Mammary epithelial cell (primary cell): ENCODE results near the gene SHH.

Experiments used
- EZH2 ChIP-seq: IDR thresholded peaks from 2 replicates; pipeline ENCODE4 v1.6.1; 2012; ENCODE audit warnings: low read length, inconsistent platforms, borderline replicate concordance
- TF ChIP-seq, protein P1 (sequence below), 2 donors: IDR thresholded peaks in 1 of 2; conservative IDR thresholded peaks in 1 of 2; 2 replicates each; pipeline ENCODE4 v1.5.1; 2011 to 2012; ENCODE audit warnings: inconsistent platforms in 2 of 2, low read length in 2 of 2, mild to moderate bottlenecking in 2 of 2, control low read depth in 1 of 2, low read depth in 1 of 2; ENCODE audit not compliant: insufficient read depth in 1 of 2; ENCODE audit errors: extremely low read depth in 1 of 2

DNA sequence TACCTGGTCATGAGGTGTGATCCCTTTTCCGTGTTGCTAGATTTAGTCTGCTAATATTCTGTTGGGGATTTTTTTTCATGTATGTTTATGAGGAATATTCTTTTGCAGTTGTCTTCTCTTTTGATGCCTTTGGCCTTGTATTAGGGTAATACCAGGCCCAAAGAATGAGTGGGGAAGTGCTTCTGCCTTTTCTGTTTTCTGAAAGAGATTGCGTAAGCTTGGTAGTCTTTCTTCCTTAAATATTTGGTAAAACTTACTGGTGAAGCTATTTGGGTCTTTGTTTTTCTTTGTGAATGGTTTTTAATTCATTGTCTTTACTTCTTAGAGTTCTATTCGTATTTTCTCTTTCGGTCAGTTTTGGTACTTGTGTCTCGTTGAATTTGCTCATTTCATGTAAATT, 51.1 kb downstream of the SHH start:
- TF ChIP-seq, protein P1, sequence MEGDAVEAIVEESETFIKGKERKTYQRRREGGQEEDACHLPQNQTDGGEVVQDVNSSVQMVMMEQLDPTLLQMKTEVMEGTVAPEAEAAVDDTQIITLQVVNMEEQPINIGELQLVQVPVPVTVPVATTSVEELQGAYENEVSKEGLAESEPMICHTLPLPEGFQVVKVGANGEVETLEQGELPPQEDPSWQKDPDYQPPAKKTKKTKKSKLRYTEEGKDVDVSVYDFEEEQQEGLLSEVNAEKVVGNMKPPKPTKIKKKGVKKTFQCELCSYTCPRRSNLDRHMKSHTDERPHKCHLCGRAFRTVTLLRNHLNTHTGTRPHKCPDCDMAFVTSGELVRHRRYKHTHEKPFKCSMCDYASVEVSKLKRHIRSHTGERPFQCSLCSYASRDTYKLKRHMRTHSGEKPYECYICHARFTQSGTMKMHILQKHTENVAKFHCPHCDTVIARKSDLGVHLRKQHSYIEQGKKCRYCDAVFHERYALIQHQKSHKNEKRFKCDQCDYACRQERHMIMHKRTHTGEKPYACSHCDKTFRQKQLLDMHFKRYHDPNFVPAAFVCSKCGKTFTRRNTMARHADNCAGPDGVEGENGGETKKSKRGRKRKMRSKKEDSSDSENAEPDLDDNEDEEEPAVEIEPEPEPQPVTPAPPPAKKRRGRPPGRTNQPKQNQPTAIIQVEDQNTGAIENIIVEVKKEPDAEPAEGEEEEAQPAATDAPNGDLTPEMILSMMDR (conservative IDR thresholded peaks at IDR 0.05 in 1 of 2, IDR thresholded peaks at IDR 0.05 in 1 of 2; ENCODE audit: extremely low read depth in 1 of 2, insufficient read depth in 1 of 2, low read depth in 1 of 2, low read length in 2 of 2): no peak
- no peak for TF ChIP-seq EZH2
